GM21786 (cell line): Measurements from ENCODE around the gene CCDC13.

ENCODE experiments used
- ATAC-seq: cut with Tn5 transposase; IDR thresholded peaks from one replicate; pipeline ENCODE4 v1.9.1; 2021; ENCODE audit not compliant: unreplicated experiment

Gene CCDC13

GRCh38 chr3:42755681-42756578 lies 17.1 kb downstream of the CCDC13 start:
- no peak for ATAC-seq

GRCh38 chr3:42753757-42754156 lies 19.3 kb downstream of the CCDC13 start:
- ATAC-seq, result no peak

- ATAC-seq, result no peak
These were observed 20.1 kb downstream of the CCDC13 start for GRCh38 chr3:42752961-42753360.

GRCh38 chr3:42752441-42752840 lies 20.6 kb downstream of the CCDC13 start:
- no peak for ATAC-seq

GRCh38 chr3:42751609-42752008 lies 21.4 kb downstream of the CCDC13 start:
- no peak for ATAC-seq

GRCh38 chr3:42750834-42751233 lies 22.2 kb downstream of the CCDC13 start:
- ATAC-seq, result no peak

GRCh38 chr3:42749753-42750231 lies 23.3 kb downstream of the CCDC13 start:
- ATAC-seq, result no peak

- no peak for ATAC-seq
These were observed 23.9 kb downstream of the CCDC13 start for GRCh38 chr3:42749025-42749752.

- no peak for ATAC-seq
These were observed 25.5 kb downstream of the CCDC13 start for GRCh38 chr3:42747581-42747980.

GRCh38 chr3:42746455-42747450 lies 26.3 kb downstream of the CCDC13 start:
- ATAC-seq, result no peak

GRCh38 chr3:42745776-42746454 lies 27.1 kb downstream of the CCDC13 start:
- ATAC-seq, result no peak

- ATAC-seq, result no peak
These were observed 27.7 kb downstream of the CCDC13 start for GRCh38 chr3:42745291-42745745.

GRCh38 chr3:42743204-42743995 lies 29.7 kb downstream of the CCDC13 start:
- no peak for ATAC-seq

GRCh38 chr3:42742688-42743087 lies 30.4 kb downstream of the CCDC13 start:
- no peak for ATAC-seq

GRCh38 chr3:42742259-42742658 lies 30.8 kb downstream of the CCDC13 start:
- ATAC-seq, result no peak

GRCh38 chr3:42741796-42742195 lies 31.3 kb downstream of the CCDC13 start:
- ATAC-seq, result no peak

- no peak for ATAC-seq
These were observed 33.5 kb downstream of the CCDC13 start for GRCh38 chr3:42739401-42740158.

GRCh38 chr3:42736531-42736930 lies 36.5 kb downstream of the CCDC13 start:
- ATAC-seq, result no peak

- no peak for ATAC-seq
These were observed 37.0 kb downstream of the CCDC13 start for GRCh38 chr3:42736081-42736480.
